ENCODE measurements around the gene TM4SF4.

GRCh38 chr3:149426325-149426724 lies 48.2 kb upstream of the TM4SF4 start:
- TF ChIP-seq POLR2A (IDR thresholded peaks at IDR 0.05) = no peak
- TF ChIP-seq, protein P1, sequence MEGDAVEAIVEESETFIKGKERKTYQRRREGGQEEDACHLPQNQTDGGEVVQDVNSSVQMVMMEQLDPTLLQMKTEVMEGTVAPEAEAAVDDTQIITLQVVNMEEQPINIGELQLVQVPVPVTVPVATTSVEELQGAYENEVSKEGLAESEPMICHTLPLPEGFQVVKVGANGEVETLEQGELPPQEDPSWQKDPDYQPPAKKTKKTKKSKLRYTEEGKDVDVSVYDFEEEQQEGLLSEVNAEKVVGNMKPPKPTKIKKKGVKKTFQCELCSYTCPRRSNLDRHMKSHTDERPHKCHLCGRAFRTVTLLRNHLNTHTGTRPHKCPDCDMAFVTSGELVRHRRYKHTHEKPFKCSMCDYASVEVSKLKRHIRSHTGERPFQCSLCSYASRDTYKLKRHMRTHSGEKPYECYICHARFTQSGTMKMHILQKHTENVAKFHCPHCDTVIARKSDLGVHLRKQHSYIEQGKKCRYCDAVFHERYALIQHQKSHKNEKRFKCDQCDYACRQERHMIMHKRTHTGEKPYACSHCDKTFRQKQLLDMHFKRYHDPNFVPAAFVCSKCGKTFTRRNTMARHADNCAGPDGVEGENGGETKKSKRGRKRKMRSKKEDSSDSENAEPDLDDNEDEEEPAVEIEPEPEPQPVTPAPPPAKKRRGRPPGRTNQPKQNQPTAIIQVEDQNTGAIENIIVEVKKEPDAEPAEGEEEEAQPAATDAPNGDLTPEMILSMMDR (IDR thresholded peaks at IDR 0.05) = no peak
- TF ChIP-seq EP300 (IDR thresholded peaks at IDR 0.05) = no peak
- no peak for TF ChIP-seq POLR2AphosphoS5 (IDR thresholded peaks at IDR 0.05)

All from sigmoid colon (tissue), 4 donors.